Epithelial cell of prostate (primary cell): ENCODE results near the gene PSMB2.

Source experiments
- DNase-seq: peaks from one replicate; pipeline ENCODE4 v3.0.0-alpha.2; 2011; ENCODE audit warnings: low read depth, low spot score
- H3K27ac ChIP-seq: fragments of 450-650 bp; 2 replicates; pipeline ENCODE4 v1.5.1; 2017; ENCODE audit warnings: mild to moderate bottlenecking

Gene PSMB2

DNA sequence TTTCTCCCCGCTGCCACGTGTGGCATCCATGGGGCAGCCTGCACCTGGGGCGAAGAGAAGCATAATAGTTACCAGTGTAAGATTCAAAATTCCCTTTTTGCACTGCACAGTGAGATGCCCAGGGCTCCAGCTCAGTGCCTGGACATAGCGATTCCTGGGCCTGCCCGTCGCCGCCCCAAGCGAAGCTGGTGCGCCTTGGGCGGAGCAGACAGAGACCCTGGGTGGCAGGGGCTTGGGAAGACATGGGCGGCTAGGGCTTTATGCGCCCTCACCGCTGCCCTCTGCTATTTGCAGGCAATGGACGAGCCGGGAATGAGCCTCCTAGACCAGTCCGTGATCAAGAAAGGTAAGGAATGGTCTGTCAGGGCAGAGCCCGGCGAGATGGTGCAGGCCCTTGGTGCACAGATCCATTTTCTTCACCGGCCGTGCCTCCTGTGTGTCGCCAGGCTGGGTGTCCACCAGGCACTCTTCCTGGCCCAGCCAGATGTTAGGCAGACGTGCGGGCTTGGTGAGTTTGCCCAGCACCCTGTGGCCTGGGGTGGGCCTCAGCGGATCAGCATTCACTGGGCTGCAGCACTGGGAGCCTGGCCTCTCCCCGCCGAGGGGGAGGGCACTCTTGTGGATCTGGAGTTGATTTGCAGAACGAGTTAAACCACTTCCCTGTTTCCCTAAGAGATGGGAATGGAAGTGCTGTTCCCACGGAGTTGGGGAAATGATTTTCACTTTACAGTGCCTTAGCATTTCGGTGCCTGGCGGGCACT is 66.5 kb downstream of the PSMB2 start:
- no peak for DNase-seq
- H3K27ac ChIP-seq, result no peak overlapping the region

DNA sequence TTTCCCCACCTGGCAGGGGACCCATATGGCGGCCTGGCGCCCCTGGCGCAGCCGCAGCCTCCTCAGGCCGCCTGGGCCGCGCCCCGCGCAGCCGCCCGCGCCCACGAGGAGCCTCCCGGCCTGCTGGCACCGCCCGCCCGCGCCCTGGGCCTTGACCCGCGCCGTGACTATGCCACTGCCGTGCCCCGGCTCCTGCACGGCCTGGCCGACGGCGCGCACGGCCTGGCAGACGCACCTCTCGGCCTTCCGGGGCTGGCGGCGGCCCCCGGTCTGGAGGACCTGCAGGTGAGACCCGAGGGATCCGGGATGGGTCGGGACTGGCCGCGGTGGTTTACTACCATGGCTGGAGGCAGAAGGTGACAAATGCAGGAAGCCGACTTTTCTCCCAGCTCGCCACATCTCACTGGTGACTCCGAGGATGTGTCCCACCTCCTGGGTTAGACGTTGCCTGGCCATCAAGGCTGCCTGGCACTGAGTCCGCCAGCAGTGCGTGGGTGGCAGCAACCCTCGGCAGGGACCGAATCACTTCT is 67.1 kb downstream of the PSMB2 start:
- no peak overlapping the region for H3K27ac ChIP-seq
- DNase-seq, result no peak

DNA sequence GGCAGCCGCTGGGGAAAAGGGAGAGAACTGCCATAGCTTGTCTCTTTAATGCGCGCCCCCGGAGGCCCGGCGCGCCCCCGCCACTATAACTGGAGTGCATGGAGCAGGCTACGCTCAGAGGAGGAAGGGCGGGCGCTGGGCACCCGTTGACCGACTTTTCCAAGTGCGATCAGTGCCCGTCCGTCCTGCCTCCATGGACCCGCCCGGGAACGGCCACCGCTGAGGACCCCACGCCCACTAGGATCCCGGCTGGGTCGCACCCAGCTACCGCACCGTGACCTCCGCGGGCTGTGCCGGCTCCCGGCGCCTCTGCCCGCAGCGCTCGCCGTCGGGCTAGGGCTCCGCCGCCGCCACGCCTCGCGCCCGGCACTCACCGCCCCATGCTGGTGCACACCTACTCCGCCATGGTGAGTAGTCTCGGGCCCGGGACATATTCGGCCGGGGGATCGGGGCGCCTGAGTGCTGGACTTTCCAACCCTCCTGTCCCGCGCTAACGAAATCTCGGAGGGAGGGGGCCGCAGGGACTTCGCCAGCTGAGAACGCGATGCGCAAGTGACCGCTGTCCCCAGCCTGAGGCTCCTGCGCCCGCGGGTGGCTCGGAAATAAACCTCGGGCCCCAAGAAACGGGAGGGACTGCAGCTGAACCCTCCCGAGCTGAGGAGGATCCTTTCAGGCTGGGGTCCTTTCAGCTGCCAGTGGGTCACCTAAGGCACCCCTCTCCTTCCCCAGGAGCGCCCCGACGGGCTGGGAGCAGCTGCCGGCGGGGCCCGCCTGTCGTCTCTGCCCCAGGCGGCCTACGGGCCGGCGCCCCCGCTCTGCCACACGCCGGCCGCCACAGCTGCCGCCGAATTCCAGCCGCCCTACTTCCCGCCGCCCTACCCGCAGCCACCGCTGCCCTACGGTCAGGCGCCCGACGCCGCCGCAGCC is 67.9 kb downstream of the PSMB2 start, which contains the start of gene TFAP2E:
TSS of gene TFAP2E (plus strand) at position 117 of the 927 bp plus-strand sequence. CDS start at position 381, 264 bp downstream.
- no peak for DNase-seq

DNA sequence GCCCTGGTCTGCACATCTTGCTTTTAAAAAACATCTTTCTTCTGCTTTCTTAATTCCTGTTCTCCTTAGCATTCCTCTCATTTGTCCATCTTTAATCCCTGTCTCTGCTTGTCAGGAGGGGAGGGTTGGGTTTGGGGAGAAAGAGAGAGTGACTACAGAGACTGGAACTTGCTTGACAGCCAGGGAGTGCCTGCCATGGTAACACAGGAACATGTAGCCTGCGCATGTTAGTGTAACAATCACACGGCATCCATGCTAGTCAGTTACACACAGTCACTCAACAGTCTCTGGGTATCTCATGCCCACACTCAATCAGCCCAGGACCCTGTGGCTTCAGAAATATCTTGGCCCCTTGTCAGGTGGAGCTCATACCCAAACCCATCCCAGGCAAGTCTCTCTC is 69.0 kb downstream of the PSMB2 start:
- DNase-seq, result no peak
- no peak overlapping the region for H3K27ac ChIP-seq

More for the DNA sequence above, 67.9 kb downstream of the PSMB2 start, which contains the start of gene TFAP2E:
- H3K27ac ChIP-seq, result no peak within 1 kb of the TSS

DNA sequence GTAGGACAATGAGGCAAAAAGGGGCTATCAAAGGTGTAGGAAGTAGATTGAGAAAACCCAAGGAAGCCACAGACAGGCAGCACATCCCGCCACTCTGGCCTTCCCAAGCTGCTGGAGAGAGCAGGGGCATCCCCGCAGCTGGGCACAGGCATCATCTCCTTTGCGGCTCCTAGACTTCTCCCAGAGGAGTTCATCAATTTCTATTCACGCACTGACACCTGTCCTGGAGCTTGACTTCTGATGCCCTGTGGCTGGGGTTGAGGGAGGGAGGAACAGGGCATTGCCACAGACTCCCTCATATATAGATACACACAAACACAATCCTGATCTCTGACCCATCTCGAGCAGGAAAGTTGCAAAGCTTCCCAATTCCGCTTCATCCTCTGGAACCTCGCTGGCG is 70.1 kb downstream of the PSMB2 start:
- DNase-seq, result no peak
- no peak overlapping the region for H3K27ac ChIP-seq

DNA sequence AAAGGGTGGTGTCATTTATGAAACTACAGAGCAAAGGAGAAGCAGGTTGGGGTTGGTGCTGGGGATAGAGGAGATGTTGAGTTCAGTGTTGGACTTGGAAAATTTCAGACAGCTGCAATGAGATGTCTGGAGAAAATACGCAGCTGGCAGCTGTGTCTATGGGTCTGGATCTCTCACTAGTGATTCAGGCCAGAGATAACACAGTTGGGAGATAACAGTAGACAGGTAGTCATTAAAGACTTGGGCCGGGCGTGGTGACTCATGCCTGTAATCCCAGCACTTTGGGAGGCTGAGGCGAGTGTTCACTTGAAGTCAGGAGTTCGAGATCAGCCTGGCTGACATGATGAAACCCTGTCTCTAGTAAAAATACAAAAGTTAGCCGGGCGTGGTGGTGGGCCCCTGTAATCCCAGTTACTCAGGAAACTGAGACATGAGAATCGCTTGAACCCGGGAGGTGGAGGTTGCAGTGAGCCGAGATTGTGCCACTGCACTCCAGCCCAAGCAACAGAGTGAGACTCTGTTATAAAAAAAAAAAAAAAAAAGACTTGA is 70.7 kb downstream of the PSMB2 start:
- DNase-seq, result no peak
- no peak overlapping the region for H3K27ac ChIP-seq

DNA sequence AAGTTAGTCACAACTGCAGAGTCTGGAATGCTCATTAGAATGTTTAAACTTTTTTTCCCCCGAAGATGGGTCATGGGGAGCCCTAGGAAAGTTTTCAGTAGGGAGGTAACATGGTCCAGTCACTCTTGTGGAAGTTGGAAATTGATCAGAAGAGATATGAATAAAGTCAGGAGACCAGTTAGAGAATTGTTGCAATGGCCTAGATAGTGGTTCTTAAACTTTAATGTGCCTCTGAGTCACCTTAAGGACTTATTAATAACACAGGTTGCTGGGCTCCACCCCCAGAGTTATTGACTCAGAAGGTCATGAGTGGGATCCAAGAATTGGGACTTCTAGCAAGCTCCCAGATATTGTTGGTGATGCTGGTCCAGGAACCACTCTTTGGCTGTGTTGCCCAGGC is 71.4 kb downstream of the PSMB2 start:
- no peak overlapping the region for H3K27ac ChIP-seq
- DNase-seq, result peak; percentile 33

DNA sequence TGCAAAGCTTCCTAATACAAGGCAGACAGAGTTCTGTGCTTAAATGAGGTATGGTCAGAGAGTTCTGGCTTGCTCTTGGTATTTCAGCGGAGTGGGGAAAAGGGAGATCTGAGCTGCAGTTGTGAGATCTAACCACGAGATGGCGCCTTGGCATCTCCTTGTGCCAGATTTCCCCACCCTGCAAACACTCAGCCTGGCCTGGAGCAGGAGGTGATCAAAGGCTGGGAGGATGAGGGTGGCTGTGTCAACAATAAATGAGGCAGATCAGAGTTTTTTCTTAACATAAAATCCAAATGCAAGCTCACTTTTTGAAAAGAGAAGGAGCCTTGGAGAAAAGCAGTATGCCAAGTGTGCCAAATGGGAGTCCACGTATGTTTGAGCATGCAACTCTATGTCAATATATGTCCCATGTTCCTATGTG is 72.3 kb downstream of the PSMB2 start:
- H3K27ac ChIP-seq, result no peak overlapping the region
- DNase-seq, result no peak

DNA sequence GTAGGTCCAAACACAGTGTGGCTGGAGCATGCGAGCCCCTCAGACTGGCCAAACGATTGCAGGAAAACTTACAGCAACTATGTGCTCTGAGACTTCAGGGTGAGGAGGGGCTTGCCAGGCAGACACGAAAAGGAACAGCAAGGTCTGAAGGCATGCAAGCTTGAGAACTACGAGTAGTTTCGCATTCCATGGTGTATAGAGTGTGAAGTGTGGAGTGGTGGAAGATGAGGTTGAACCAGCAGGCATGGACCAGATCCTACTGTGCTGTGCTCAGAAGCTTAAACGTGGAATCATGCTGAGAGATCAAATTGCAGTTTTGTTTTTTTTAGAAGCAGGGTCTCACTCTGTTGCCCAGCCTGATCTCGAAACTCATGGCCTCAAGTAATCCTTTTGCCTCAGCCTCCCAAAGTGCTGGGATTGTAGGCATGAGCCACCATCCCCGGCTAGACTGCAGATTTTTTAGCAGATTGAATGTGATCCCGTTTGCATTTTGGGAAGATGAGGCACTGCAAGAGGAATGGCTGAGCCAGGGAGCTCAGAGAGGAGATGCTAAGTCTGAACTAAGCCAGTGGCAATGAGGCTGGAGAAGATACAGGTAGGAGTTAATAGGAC is 73.3 kb downstream of the PSMB2 start:
- no peak for DNase-seq

DNA sequence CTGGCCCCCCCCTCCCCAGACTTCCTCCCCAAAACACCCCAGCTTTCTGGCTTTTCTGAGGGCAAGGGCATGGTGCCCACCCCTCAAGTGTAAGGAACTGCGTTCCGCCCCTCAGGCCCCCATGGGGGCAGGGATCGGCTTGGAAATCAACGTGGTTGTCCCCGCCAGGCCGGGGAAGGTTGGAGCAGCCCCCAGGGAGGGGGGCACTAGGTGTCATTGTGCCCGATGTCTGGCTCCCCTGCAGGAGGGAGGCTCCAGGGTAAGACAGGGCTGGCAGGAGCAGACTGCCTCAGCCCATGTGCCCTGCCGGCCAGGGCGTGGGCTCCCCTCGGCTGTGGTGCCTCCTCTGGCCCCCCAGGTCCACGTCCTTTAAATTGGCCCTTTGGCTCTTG is 75.6 kb downstream of the PSMB2 start:
- H3K27ac ChIP-seq, result no peak overlapping the region

More for the DNA sequence above, 73.3 kb downstream of the PSMB2 start:
- no peak overlapping the region for H3K27ac ChIP-seq

DNA sequence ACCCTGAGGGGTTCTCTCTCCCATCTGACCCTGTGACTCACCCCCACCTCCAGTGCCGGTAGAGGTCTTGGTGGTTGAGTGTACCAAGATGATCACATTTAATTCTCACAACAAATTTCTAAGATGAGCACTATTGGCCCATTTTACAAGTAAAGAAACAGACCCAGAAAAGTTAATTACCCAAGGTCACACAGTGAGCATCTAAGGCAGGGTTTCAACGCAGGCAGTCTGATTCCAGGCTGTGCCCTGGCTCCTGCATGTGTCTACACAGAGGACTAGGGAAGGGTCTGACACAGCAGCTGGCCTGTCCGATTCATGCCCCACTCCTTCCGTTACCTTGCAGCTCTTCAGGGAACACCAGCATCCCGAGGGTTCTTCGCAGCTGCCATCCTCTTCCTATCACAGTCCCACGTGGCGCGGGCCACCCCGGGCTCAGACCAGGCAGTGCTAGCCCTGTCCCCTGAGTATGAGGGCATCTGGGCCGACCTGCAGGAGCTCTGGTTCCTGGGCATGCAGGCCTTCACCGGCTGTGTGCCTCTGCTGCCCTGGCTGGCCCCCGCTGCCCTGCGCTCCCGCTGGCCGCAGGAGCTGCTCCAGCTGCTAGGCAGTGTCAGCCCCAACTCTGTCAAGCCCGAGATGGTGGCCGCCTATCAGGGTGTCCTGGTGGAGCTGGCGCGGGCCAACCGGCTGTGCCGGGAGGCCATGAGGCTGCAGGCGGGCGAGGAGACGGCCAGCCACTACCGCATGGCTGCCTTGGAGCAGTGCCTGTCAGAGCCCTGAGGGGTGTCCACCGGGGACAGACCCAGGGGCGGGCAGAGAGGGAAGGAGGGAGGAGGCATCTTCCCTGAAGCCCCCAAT is 76.2 kb downstream of the PSMB2 start:
- H3K27ac ChIP-seq, result no peak overlapping the region
- DNase-seq, result no peak

More for the DNA sequence above, 75.6 kb downstream of the PSMB2 start:
- DNase-seq, result no peak

DNA sequence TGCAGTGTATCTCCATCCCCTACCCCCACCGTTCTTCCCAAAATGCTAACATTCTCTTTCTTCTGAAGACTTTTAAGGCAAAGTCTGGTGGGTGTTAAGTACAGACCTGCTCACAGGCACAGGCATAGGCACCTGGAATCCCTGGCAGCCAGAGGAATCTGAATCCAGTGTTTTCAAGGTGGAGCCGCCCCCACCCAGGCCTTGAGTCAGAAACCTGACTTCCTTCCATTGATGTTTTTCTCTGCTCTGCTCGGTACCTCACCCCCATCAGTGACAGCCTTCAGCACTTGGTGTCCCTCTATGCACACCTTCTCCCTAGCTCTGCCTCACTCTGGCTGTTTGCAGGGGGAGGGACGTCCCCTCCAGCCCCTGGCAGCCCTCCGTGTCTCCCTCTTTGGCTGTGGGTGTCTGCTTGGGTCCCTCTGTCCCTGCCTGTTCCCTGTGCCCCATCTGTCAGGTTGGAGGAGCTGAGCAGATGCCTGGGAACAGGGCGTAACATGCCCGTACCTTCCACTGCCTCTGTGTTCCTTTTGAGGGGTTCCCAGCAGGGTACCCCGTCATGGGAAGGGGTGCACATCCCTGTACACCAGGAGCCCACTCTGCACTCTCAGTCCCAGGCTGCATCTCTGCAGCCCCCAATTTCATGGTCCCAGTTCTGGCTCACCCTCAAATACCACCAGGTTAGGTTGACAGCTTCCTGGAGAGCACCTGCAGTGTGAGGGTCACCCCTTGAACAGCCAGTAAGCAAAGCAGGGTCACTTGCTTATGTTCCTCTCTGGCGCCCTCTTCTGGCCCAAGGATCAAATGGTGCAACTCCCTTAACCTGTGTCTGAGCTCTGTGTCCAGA is 77.1 kb downstream of the PSMB2 start:
- DNase-seq, result no peak
- H3K27ac ChIP-seq, result no peak overlapping the region

DNA sequence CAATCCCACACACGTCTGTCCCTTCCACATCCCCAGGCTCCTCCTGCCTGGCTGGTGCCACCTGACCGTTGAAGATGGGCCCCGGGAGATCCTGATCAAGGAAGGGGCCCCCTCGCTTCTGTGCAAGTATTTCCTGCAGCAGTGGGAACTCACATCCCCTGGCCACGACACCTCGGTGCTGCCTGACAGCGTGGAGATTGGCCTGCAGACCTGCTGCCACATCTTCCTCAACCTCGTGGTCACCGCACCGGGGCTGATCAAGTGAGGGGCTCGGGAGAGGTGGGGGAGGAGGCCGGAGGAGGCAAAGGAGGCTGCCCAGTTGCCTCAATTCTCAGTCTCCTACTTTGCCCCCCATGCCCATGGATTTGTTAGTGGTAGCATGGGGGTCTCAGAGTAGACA is 78.2 kb downstream of the PSMB2 start:
- H3K27ac ChIP-seq, result no peak overlapping the region
- DNase-seq, result no peak

DNA sequence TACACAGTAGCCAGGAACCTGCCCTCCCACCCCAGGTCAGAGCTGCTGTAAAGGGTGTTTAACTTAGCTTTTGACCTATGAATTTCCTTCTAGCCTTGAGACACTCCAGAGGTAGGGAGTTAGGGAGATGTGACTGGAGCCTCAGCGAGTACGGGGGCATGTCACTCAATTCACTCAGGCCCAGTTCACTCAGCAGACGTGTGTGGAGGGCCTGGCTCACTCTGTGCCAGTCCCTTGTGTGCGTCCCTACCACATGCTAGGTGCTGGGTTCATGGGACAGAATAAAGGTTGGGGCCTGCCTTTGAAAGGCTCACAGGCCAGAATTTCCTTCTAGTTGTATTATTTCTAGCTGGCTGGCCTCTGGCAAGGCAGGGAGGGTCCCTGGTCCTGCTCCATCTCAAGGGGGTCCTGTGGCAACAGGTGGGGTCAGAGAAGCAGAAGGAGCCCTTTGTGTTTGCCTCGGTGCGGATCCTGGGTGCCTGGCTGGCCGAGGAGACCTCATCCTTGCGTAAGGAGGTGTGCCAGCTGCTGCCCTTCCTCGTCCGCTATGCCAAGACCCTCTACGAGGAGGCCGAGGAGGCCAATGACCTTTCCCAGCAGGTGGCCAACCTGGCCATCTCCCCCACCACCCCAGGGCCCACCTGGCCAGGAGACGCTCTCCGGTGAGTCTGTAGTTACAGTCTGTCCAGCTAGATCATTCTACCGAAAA is 79.2 kb downstream of the PSMB2 start:
- DNase-seq, result no peak
- no peak overlapping the region for H3K27ac ChIP-seq

DNA sequence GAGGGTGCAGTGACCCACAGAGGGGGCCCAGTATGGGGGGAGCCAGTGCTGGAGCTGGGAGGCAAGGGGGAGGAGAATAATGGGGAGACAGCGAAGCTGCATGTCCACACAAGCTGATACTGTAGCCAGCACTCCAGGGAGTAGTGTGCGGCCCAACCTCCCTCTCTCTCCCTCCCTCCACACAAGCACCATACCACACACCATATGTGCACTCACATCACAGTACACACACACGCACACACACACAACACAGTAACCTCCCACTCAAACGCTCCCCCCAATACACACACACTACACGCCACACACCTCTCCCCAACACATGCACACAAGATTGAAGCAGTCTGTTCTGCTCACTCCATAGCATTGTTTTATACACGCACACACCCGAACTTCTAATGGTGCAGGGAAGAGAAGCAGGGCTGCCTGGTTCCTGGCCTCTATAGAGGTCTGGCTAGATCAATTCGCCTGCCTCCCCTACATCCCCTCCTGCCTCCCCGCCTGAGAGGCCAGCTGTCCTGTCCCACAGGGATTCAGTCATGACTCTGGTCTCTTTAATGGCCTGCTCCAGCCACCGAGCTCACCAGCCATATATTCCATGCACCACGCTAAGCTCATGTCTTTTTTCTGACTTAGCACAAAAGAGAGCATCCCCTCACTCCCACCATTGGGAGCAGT is 79.9 kb downstream of the PSMB2 start:
- H3K27ac ChIP-seq, result no peak overlapping the region

DNA sequence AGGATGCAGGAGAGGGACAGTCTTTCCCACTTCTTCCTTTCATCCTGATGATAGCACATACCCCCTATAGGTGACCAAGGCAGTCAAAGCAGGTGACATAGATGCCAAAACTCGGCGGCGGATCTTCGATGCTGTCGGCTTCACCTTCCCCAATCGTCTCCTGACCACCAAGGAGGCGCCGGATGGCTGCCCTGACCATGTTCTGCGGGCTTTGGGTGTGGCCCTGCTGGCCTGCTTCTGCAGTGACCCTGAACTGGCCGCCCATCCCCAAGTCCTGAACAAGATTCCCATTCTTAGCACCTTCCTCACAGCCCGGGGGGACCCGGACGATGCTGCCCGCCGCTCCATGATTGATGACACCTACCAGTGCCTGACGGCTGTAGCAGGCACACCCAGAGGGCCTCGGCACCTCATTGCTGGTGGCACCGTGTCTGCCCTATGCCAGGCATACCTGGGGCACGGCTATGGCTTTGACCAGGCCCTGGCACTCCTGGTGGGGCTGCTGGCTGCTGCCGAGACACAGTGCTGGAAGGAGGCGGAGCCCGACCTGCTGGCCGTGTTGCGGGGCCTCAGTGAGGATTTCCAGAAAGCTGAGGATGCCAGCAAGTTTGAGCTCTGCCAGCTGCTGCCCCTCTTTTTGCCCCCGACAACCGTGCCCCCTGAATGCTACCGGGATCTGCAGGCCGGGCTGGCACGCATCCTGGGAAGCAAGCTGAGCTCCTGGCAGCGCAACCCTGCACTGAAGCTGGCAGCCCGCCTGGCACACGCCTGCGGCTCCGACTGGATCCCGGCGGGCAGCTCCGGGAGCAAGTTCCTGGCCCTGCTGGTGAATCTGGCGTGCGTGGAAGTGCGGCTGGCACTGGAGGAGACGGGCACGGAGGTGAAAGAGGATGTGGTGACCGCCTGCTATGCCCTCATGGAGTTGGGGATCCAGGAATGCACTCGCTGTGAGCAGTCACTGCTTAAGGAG is 80.8 kb downstream of the PSMB2 start:
- H3K27ac ChIP-seq, result no peak overlapping the region
- DNase-seq, result no peak

More for the DNA sequence above, 79.9 kb downstream of the PSMB2 start:
- DNase-seq, result no peak
